ENCODE results near the gene NOVA2.

DNA sequence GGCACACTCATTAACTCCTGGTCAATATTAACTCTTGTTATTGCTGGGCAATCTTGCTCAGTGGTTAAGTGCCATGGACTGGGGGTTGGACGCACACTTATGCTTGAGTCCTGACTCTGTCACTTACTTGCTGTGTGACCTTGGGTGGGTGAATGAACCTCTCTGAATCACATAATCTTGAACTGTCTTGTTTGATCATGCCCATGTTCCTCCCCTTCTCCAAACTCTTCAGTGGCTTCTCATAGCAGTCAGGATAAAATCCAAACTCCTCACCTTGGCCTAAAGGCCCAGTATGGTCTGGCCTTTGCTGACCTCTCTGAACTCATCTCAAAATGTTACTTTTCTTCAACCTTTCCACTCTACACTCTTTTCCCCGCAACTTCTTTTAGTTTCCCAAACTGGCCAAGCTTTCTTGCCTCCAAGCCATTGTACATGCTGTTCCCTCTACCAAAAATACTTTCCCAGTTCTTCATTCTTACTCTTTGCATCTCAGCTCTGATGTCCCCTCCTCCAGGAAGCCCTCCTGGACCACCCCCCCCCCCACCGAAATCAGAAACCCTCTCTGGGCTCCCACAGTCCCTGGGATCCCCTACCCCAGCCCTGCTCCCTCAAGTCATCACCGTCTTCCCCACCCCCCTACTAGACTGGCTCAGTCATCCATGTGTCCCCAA is 73.6 kb downstream of the NOVA2 start:
- no peak for TF ChIP-seq RAD21 (IDR thresholded peaks at IDR 0.05; ENCODE audit: low read length)
- TF ChIP-seq TAF1 (IDR thresholded peaks at IDR 0.05; ENCODE audit: borderline replicate concordance, low read depth, low read length) = no peak
- no peak for TF ChIP-seq SMC3 (IDR thresholded peaks at IDR 0.05; ENCODE audit: low read depth, low read length)
- TF ChIP-seq MEF2A (IDR thresholded peaks at IDR 0.05; ENCODE audit: borderline replicate concordance, low read depth) = no peak
- TF ChIP-seq, protein P1, sequence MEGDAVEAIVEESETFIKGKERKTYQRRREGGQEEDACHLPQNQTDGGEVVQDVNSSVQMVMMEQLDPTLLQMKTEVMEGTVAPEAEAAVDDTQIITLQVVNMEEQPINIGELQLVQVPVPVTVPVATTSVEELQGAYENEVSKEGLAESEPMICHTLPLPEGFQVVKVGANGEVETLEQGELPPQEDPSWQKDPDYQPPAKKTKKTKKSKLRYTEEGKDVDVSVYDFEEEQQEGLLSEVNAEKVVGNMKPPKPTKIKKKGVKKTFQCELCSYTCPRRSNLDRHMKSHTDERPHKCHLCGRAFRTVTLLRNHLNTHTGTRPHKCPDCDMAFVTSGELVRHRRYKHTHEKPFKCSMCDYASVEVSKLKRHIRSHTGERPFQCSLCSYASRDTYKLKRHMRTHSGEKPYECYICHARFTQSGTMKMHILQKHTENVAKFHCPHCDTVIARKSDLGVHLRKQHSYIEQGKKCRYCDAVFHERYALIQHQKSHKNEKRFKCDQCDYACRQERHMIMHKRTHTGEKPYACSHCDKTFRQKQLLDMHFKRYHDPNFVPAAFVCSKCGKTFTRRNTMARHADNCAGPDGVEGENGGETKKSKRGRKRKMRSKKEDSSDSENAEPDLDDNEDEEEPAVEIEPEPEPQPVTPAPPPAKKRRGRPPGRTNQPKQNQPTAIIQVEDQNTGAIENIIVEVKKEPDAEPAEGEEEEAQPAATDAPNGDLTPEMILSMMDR (IDR thresholded peaks at IDR 0.05) = no peak
- no peak for TF ChIP-seq RCOR1 (IDR thresholded peaks at IDR 0.05; ENCODE audit: low read length)
